Astrocyte of the cerebellum (primary cell): ENCODE results near the gene SLC6A5.

Experiments used
- DNase-seq: peaks from one replicate; pipeline ENCODE4 v3.0.0-alpha.2; 2011; ENCODE audit warnings: low read depth
- H3K4me3 ChIP-seq: 2 replicates; pipeline ENCODE4 v1.5.1; 2011; ENCODE audit warnings: mild to moderate bottlenecking, low read depth, low read length, moderate library complexity
- in situ Hi-C: cut with HindIII; loops from 2 replicates; pipeline ENCODE4 v1.10.0; 2017; ENCODE audit warnings: low sequenced_read_pairs
- TF ChIP-seq, protein P1 (sequence below): IDR thresholded peaks from 2 replicates; pipeline ENCODE4 v1.5.1; 2012; ENCODE audit warnings: low read length, low read depth, moderate library complexity, mild to moderate bottlenecking; ENCODE audit errors: missing control alignments

The SLC6A5 gene

DNA sequence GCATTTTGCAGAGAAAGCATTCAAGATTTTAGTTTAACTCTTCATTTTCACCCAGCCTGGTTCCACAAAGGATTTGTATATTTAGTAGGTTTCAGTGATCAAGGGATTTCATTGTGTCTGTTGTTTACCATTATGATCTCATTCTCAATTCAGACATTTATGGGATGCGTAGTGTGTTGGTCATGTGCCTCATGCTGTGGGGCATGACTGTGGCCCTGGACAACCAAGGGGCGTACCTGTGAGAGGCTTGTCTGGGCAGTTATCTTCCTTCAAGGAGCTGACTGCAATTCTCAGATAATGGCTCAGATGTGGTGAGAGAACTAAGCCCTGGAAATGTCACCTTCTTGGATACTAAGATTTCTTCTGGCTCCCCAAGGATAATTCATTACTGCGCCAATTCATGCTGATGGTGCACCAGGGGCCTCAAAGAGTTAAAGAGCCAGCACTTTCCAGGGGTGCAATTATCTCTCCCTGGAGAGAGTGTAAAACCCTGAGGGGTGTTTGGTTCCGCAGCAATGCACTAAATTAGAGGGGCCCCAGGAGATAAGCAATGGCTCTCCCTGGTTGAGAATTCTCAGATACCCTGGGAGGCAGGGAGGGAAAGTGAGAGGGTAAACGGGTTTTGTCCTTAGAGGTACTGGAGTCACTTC is 32.2 kb downstream of the SLC6A5 start:
- in situ Hi-C loops: no loop called here
- H3K4me3 ChIP-seq: no peak overlapping the region
- TF ChIP-seq, protein P1, sequence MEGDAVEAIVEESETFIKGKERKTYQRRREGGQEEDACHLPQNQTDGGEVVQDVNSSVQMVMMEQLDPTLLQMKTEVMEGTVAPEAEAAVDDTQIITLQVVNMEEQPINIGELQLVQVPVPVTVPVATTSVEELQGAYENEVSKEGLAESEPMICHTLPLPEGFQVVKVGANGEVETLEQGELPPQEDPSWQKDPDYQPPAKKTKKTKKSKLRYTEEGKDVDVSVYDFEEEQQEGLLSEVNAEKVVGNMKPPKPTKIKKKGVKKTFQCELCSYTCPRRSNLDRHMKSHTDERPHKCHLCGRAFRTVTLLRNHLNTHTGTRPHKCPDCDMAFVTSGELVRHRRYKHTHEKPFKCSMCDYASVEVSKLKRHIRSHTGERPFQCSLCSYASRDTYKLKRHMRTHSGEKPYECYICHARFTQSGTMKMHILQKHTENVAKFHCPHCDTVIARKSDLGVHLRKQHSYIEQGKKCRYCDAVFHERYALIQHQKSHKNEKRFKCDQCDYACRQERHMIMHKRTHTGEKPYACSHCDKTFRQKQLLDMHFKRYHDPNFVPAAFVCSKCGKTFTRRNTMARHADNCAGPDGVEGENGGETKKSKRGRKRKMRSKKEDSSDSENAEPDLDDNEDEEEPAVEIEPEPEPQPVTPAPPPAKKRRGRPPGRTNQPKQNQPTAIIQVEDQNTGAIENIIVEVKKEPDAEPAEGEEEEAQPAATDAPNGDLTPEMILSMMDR: no peak
- DNase-seq: no peak

DNA sequence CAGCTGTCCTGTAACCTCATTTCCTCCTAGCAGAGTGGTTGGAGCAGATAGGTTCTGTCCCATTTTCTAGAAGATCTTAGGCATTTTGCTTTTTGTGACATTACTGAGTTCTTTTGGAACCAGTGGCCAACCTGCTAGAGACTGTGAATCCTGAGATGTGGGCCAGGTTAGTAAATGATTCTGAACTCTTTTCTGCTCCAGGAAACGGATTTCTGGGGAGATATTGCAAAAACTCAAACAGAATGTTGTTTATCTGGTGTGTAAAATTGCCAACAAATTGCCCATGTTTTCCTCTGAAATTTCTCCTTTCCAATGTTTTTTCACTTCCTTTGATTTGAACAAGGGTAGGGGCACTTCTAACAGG is 32.7 kb downstream of the SLC6A5 start:
- H3K4me3 ChIP-seq: no peak overlapping the region
- in situ Hi-C loops: no loop called here
- TF ChIP-seq, protein P1: no peak
- DNase-seq: no peak

DNA sequence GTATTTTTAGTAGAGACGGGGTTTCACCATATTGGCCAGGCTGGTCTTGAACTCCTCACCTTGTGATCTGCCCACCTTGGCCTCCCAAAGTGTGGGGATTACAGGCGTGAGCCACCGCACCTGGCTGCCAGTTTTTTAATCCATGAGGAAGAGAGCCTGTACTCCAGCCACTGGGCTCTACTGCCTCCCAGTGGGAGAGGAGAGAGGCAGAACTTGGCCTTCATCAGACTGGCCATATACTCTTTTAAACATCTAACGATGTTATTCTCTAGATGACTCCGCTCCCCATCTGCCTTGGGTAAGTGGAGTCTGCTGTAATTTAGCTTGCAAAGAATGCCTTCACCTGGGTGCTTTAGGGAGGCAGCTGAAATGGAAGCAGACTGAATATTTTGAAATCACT is 34.6 kb downstream of the SLC6A5 start:
- in situ Hi-C loops: no loop called here
- TF ChIP-seq, protein P1: no peak
- no peak overlapping the region for H3K4me3 ChIP-seq
- DNase-seq: no peak

DNA sequence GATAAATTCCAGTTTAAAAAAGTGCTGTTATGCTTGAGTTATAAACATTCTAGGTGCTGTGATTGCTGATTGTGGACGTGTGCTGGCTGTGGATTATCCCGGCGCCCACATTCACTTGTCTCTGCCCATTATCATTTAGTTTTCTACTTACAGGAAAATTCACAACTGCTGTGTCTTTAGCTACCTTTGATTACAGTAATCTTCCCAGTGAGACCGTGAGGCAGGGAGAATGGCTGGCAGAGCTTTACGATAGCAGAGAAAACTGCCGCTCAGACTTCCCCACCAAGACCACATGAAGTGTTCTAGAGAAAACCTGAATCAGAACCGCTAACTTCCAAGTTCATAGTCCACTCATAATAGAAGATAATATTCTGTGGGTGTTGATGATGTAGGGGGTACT is 35.4 kb downstream of the SLC6A5 start:
- TF ChIP-seq, protein P1: no peak
- in situ Hi-C loops: no loop called here
- no peak for DNase-seq
- no peak overlapping the region for H3K4me3 ChIP-seq

DNA sequence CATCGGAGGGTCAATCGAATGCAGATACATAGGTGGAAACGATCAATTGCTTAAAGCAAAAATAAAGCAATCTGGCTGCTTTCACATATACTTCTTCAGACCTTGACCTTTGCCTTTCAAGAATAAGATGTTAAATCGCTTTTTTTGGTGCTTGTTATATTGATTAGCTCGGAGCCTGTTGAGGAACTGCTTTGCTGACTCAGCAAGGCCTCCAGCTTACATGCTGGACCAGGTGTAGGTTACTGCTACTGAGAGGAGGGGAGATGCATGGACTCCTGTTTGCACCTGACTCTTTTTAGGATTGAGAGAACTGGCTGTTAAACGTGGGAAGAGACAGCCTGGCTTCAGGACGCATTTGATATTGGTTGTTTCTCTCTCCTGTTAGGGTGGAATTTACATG is 38.7 kb downstream of the SLC6A5 start:
- no peak for DNase-seq
- TF ChIP-seq, protein P1: no peak
- in situ Hi-C loops: no loop called here
- H3K4me3 ChIP-seq: no peak overlapping the region

DNA sequence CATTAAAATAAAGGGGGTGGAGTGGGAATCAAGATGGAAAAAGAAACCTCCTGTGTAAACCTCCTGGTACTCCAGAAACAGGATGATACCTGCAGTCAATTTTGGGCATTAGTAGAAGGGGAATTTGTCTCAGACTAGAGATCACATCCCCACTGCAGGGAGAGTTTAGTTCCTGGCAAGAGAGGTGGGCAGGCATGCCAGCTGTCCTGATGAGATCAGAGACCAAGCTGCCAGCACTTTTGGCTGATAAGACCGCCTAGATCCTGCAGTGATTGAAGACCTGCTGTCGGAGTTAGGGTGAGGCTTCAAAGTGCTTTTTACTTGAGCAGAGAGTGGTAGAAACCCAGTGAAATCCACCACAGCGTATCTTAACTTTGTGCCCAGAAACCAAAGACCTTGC is 40.3 kb downstream of the SLC6A5 start:
- in situ Hi-C loops: no loop called here
- H3K4me3 ChIP-seq: no peak overlapping the region
- DNase-seq: no peak
- TF ChIP-seq, protein P1: no peak
